ENCODE results near the gene MYH3.

MYH3 gene

GRCh38 chr17:10663231-10663630 lies 6.1 kb upstream of the MYH3 start:
- TF ChIP-seq GATA3 (IDR thresholded peaks at IDR 0.05; ENCODE audit: low read depth, low read length): no peak
- TF ChIP-seq GATA2 (IDR thresholded peaks at IDR 0.05; ENCODE audit: low read depth, low read length): no peak

GRCh38 chr17:10661437-10661836 lies 4.3 kb upstream of the MYH3 start:
- TF ChIP-seq GATA2 (IDR thresholded peaks at IDR 0.05; ENCODE audit: low read depth, low read length) (no peak), GATA3 (IDR thresholded peaks at IDR 0.05; ENCODE audit: low read depth, low read length) (no peak)

DNA sequence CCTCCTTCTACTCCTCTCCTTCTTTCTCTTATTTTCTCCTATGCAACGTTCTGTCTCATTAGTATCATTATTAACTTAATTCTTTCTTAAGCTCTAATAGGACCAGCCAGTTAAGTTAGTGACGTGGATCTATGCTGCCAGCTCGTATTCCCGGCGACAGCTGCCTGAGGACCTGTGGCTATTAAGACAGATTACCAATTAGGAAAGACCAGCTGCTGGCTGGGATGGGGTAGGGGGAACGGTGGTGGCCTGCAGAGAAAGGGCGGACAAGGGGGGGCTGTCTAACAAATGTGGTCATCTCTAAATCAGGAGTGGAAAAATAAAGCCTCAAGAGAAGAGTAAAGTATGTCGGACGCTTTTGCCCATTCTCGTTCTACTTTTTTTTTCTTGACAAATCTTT lies 770 bp upstream of the MYH3 start:
- TF ChIP-seq GATA2 (IDR thresholded peaks at IDR 0.05; ENCODE audit: low read depth, low read length): no peak
- TF ChIP-seq GATA3 (IDR thresholded peaks at IDR 0.05; ENCODE audit: low read depth, low read length): no peak

DNA sequence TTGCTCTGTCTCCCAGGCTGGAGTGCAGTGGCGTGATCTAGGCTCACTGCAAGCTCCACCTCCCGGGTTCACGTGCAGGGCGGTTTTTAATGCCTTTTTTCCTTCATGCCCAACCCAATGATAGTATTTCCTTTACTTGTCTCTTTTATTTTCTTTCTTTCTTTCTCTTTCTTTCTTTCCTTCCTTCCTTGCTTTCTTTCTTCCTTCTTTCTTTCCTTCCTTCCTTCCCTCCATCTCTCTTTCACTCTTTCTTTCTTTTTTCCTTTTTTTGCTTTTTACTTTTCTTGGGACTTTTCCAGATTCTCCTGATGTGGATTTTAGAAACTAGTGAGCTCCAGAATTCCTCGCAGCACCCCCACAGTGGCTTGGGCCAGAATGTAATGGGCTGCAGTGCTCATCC lies 3.1 kb downstream of the MYH3 start:
- TF ChIP-seq GATA3 (IDR thresholded peaks at IDR 0.05; ENCODE audit: low read depth, low read length) (no peak), GATA2 (IDR thresholded peaks at IDR 0.05; ENCODE audit: low read depth, low read length) (no peak)

- TF ChIP-seq GATA2 (IDR thresholded peaks at IDR 0.05; ENCODE audit: low read depth, low read length): no peak
- no peak for TF ChIP-seq GATA3 (IDR thresholded peaks at IDR 0.05; ENCODE audit: low read depth, low read length)
These were observed 4.0 kb downstream of the MYH3 start for GRCh38 chr17:10652984-10653659.

- no peak for TF ChIP-seq GATA3 (IDR thresholded peaks at IDR 0.05; ENCODE audit: low read depth, low read length)
- no peak for TF ChIP-seq GATA2 (IDR thresholded peaks at IDR 0.05; ENCODE audit: low read depth, low read length)
These were observed 5.2 kb downstream of the MYH3 start for GRCh38 chr17:10651927-10652326.

GRCh38 chr17:10649602-10650001 lies 7.5 kb downstream of the MYH3 start:
- no peak for TF ChIP-seq GATA2 (IDR thresholded peaks at IDR 0.05; ENCODE audit: low read depth, low read length)

DNA sequence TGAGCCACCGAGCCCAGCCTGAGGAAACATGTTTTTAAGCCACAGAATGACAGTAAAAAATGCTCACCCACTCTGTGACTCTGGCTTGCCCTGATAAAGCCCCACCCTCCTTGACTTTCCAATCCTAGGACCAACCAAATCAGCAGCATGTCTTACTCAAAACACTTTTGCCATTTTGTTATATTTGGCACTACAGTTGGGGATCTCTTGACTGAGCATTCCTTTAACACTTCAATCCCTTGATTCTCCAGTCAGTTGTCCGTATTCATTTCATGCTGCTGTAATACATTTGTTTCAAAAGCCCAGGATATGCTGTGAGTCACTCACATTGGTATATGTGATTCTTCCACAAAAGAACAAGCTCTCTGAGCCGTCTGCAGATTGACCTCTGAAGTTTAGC lies 8.2 kb downstream of the MYH3 start:
- TF ChIP-seq GATA3 (IDR thresholded peaks at IDR 0.05; ENCODE audit: low read depth, low read length) (no peak), GATA2 (IDR thresholded peaks at IDR 0.05; ENCODE audit: low read depth, low read length) (no peak)

- TF ChIP-seq GATA2 (IDR thresholded peaks at IDR 0.05; ENCODE audit: low read depth, low read length): no peak
- no peak for TF ChIP-seq GATA3 (IDR thresholded peaks at IDR 0.05; ENCODE audit: low read depth, low read length)
These were observed 8.7 kb downstream of the MYH3 start for GRCh38 chr17:10648381-10648780.

DNA sequence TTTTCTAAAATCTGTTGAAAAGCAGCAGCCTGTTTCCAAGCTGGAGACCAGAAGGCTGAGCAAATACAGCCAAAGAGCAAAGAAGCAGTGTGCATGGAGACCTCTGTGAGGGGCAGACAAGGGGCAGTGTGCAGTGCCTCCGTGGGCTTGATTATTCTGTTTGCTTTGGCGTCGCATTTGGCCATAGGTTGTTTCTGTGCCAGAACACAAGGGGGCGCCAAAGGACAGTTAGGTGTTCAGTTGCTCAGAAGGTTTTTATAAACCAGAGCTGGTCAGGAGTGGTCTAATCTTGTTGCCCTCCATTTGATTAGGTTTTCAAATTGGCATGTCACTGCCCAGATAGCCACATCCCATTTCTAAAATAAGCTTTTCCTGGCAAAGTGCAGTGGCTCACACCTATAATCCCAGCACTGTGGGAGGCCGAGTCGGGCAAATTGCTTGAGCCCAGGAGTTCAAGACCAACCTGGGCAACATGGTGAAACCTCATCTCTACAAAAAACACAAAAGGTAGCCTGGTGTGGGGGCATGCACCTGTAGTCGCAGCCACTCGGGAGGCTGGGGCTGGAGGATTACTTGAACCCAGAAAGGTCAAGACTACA lies 10.6 kb downstream of the MYH3 start:
- no peak for TF ChIP-seq GATA2 (IDR thresholded peaks at IDR 0.05; ENCODE audit: low read depth, low read length)
- no peak for TF ChIP-seq GATA3 (IDR thresholded peaks at IDR 0.05; ENCODE audit: low read depth, low read length)

DNA sequence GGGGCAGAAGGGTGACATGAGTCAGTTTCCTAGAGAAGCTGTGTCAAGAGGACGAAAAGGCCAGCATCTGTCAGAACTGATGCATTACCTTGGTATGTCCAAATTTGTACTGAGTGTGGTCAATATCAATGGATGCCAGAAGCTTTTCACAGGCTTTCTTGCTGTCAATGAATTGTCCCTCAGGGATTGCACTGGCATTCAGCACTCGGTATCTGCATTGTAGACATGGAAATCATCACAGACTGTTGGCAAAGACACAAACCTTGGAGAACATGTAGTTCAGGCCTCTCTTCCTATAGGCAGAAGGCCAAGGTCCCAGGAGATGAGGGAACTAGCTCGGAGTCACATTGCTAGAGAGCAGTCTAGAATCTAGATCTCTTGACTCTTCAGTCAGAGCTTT lies 16.6 kb downstream of the MYH3 start:
- no peak for TF ChIP-seq GATA2 (IDR thresholded peaks at IDR 0.05; ENCODE audit: low read depth, low read length)
- no peak for TF ChIP-seq GATA3 (IDR thresholded peaks at IDR 0.05; ENCODE audit: low read depth, low read length)

DNA sequence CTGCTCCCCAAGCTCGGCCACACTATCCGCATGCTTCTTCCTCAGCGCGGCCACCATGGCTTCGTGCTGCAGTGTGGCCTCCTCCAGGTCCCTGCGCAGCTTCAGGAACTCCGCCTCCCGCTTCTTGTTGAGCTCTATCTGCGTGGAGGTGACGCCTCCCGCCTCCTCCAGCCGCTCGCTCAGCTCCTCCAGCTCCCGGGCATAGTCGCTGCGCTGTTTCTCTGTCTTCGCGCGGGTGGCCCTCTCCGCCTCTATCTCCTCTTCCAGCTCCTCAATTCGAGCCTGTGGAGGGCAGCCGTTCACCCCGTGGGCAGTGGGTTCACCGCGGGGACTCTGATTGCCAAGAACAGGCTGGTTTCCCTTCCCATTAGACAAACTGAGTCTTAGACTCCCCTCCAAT lies 19.0 kb downstream of the MYH3 start:
- no peak for TF ChIP-seq GATA3 (IDR thresholded peaks at IDR 0.05; ENCODE audit: low read depth, low read length)
- TF ChIP-seq GATA2 (IDR thresholded peaks at IDR 0.05; ENCODE audit: low read depth, low read length): no peak

DNA sequence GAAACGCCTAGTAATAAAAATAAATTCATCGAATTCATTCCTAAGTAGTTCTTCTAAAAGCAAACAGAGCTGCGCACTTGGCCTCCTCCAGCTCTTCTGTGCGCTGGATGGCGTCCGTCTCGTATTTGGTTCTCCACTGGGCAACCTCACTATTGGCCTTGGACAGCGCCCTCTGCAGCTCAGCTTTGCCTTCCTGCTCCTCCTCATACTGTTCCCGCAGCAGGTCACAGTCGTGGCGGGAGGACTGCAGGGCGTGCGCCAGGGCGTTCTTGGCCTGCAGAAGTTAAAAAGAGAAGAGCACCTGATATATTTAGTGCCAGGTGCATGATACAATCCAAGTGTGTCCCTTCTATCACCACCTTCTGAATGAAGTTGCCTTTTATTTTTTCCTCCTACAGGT lies 21.8 kb downstream of the MYH3 start:
- TF ChIP-seq GATA3 (IDR thresholded peaks at IDR 0.05; ENCODE audit: low read depth, low read length): no peak
- no peak for TF ChIP-seq GATA2 (IDR thresholded peaks at IDR 0.05; ENCODE audit: low read depth, low read length)

DNA sequence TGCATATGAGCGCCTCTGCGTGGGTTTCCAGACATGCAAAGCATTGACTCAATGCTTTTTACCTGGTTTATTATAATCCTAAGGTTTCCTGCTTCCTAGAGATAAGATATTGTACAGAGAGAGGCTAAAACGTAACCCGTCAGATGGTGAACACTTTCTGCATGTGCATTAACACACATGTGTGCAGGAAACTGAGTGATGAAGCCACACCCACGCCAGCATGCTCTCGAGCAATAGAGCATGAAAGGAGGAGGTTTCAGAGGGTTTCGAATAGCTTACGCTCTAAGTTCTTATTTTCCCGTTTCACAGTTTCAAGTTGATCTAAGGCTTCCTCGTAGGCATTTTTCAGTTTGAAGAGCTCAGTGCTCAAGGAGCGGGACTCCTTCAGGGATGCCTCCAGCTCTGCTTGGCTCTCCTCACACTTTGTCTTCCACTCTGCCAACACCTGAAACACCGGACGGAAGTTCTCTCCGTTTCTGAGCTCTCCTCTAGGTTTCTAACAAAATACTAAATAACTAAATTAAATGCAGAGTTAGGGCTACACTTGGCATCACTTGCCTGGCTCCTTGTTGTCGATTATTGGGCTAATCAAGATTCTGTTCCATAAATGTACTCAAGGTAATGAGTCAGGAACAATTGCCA lies 23.2 kb downstream of the MYH3 start:
- TF ChIP-seq GATA3 (IDR thresholded peaks at IDR 0.05; ENCODE audit: low read depth, low read length): no peak

- TF ChIP-seq GATA3 (IDR thresholded peaks at IDR 0.05; ENCODE audit: low read depth, low read length): no peak
- TF ChIP-seq GATA2 (IDR thresholded peaks at IDR 0.05; ENCODE audit: low read depth, low read length): no peak
These were observed 25.4 kb downstream of the MYH3 start for GRCh38 chr17:10631701-10632100.

Data from SH-SY5Y (cell line).